Measurements from ENCODE around the gene BAIAP2L2. TPM values are rescaled to one million over a fixed set of nuclear protein-coding genes. Genes with fewer than 3 reads are reported as not detected.

The BAIAP2L2 gene
- total and polyA plus RNA-seq, 2 of the 4 experiments (the other 2 are of a cell fraction): 0.18 to 0.46 TPM

DNA sequence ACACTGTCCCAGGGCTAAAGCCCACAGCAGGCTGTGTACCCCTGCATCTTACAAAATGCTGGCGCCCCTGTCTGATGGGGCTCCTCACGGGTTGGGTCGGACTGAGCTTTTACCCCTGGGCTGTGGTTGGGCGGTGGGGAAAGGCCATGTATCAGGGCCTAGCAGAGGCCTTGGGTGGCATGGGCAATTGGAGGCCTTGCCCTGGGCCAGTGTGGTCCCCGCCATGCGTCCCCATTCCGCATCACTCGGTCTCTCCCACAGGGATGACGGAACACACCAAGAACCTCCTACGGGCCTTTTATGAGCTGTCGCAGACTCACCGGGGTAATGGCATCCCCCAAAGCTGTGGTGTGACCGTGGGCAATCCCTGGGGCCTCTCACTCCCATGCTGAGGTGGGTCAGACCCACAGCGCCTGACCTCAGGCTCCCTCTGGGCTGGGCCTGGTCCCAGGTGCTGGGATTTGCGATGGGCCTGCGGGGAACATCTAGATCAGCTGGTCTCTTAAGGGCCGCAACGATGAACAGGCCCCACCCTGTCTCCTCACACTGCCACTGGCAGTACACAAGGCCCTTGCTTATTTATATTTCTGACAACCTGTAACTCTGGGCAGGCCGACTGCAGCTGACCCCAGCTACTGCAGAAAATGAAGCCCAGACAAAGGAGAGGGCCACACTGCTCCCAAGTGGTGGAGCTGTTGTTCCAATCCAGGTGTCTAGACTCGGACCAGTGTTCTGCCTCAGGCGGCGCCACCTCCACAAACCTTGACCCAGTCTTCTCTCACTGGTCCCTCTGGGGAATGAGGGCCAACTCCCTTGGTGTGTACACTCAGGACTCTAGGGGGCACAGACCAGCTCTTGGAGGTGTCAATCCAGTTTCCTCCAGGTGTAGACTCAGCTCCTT lies 38.8 kb downstream of the BAIAP2L2 start:
- no peak for DNase-seq
- H3K27ac ChIP-seq (ENCODE audit: insufficient read depth, low read length): no peak overlapping the region
- no peaks in the 10 kb centered on the region for H4K20me1 ChIP-seq (ENCODE audit: insufficient read depth, low read length)
- H3K4me1 ChIP-seq (ENCODE audit: control insufficient read depth, insufficient read depth, low read length): no peaks in the 10 kb centered on the region
- ChIA-PET CTCF (no interaction called here), POLR2A (ENCODE audit: unreplicated experiment) (no interaction called here)
- H2BK15ac ChIP-seq (ENCODE audit: low read depth, low read length): no peak overlapping the region
- H3K23ac ChIP-seq (ENCODE audit: low read depth, low read length): no peak overlapping the region
- H3K9me3 ChIP-seq (ENCODE audit: control insufficient read depth, insufficient read depth, low read length): no peaks in the 10 kb centered on the region
- no peak overlapping the region for H4K5ac ChIP-seq (ENCODE audit: low read depth, low read length)
- intact Hi-C loops (cut with micrococcal nuclease) (loop anchor here (5.0 kb wide), 1 partner anchor 281 kb away; no protein-coding TSS in a partner anchor), dilution Hi-C loops (cut with HindIII; ENCODE audit: low sequenced_read_pairs, unreplicated experiment) (no loop called here), in situ Hi-C loops (cut with MboI; ENCODE audit: low sequenced_read_pairs) (no loop called here)
- H2AK9ac ChIP-seq (replicated peaks; ENCODE audit: low read depth, low read length, poor library complexity): no peak overlapping the region
- H3K27me3 ChIP-seq (ENCODE audit: control insufficient read depth, insufficient read depth, low read length): no peaks in the 10 kb centered on the region
- no TSS peak for BruUV-seq (replicated peaks)
- H4K8ac ChIP-seq (ENCODE audit: low read depth in 2 of 2, low read length in 2 of 2): no peak overlapping the region
- no peak overlapping the region for H2BK20ac ChIP-seq (ENCODE audit: low read depth, low read length)
- H3K79me1 ChIP-seq (ENCODE audit: low read depth in 1 of 2, low read length in 2 of 2): no peaks in the 10 kb centered on the region
- peaks cover 12% of the 10 kb centered on the region for H3K36me3 ChIP-seq (ENCODE audit: control insufficient read depth, insufficient read depth, low read length)
- 89% methylated on average over 8 of the region's 22 CpGs; no CpG with 5 or more reads in 1 of the 2 experiments for WGBS, 2 experiments (ENCODE audit: extremely low coverage in 2 of 2, insufficient read length in 1 of 2)
- H2AK5ac ChIP-seq (ENCODE audit: low read depth, low read length): no peak overlapping the region
- no peak overlapping the region for H3K4ac ChIP-seq (ENCODE audit: low read depth, low read length)
- H2BK5ac ChIP-seq (ENCODE audit: low read depth, low read length, poor library complexity, severe bottlenecking): no peak overlapping the region
- H3K56ac ChIP-seq (ENCODE audit: extremely low read depth, insufficient read depth, low read length): no peak overlapping the region
- H3K14ac ChIP-seq (replicated peaks; ENCODE audit: low read depth, low read length): no peak overlapping the region
- H3K4me3 ChIP-seq (ENCODE audit: insufficient read depth, low read depth, low read length): no peak overlapping the region
- no peak overlapping the region for H3K4me2 ChIP-seq (ENCODE audit: low read depth, low read length)
- no peak overlapping the region for H3K9ac ChIP-seq (ENCODE audit: low read depth, low read length)
- no peak for ATAC-seq (ENCODE audit: low read depth)
- H3K18ac ChIP-seq (ENCODE audit: low read depth, low read length): no peak overlapping the region
- H4K91ac ChIP-seq (ENCODE audit: insufficient read depth, low read depth, low read length): no peak overlapping the region
- no peaks in the 10 kb centered on the region for H3K9me1 ChIP-seq (ENCODE audit: insufficient read depth, low read length)
- no peak overlapping the region for H2AFZ ChIP-seq (replicated peaks; ENCODE audit: low read length, poor library complexity)
- H2BK120ac ChIP-seq (ENCODE audit: low read depth, low read length): no peak overlapping the region
- TF ChIP-seq, protein P1, sequence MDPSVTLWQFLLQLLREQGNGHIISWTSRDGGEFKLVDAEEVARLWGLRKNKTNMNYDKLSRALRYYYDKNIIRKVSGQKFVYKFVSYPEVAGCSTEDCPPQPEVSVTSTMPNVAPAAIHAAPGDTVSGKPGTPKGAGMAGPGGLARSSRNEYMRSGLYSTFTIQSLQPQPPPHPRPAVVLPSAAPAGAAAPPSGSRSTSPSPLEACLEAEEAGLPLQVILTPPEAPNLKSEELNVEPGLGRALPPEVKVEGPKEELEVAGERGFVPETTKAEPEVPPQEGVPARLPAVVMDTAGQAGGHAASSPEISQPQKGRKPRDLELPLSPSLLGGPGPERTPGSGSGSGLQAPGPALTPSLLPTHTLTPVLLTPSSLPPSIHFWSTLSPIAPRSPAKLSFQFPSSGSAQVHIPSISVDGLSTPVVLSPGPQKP (IDR thresholded peaks at IDR 0.05; ENCODE audit: borderline replicate concordance, low read depth, low read length): no peak
- no peak for TF ChIP-seq RAD21 (IDR thresholded peaks at IDR 0.05; ENCODE audit: low read length)
- no peak for TF ChIP-seq MXI1 (IDR thresholded peaks at IDR 0.05; ENCODE audit: borderline replicate concordance, low read depth, low read length)
- TF ChIP-seq FOS (IDR thresholded peaks at IDR 0.05; ENCODE audit: low read depth, low read length): no peak
- no peak for TF ChIP-seq NFE2L2 (IDR thresholded peaks at IDR 0.05; ENCODE audit: low read depth, low read length)
- TF ChIP-seq, protein P2, sequence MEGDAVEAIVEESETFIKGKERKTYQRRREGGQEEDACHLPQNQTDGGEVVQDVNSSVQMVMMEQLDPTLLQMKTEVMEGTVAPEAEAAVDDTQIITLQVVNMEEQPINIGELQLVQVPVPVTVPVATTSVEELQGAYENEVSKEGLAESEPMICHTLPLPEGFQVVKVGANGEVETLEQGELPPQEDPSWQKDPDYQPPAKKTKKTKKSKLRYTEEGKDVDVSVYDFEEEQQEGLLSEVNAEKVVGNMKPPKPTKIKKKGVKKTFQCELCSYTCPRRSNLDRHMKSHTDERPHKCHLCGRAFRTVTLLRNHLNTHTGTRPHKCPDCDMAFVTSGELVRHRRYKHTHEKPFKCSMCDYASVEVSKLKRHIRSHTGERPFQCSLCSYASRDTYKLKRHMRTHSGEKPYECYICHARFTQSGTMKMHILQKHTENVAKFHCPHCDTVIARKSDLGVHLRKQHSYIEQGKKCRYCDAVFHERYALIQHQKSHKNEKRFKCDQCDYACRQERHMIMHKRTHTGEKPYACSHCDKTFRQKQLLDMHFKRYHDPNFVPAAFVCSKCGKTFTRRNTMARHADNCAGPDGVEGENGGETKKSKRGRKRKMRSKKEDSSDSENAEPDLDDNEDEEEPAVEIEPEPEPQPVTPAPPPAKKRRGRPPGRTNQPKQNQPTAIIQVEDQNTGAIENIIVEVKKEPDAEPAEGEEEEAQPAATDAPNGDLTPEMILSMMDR (conservative IDR thresholded peaks at IDR 0.05; ENCODE audit: low read depth, low read length): no peak
- no peak for TF ChIP-seq MAFK (IDR thresholded peaks at IDR 0.05; ENCODE audit: low read depth, low read length)
- TF ChIP-seq RCOR1 (IDR thresholded peaks at IDR 0.05; ENCODE audit: insufficient replicate concordance, low read length): no peak
- no peak for TF ChIP-seq BHLHE40 (IDR thresholded peaks at IDR 0.05; ENCODE audit: low read depth, low read length)
- no peak for TF ChIP-seq RFX5 (IDR thresholded peaks at IDR 0.05; ENCODE audit: low read depth, low read length)
- no peak for TF ChIP-seq MAZ (IDR thresholded peaks at IDR 0.05; ENCODE audit: borderline replicate concordance, low read depth, low read length)
- no peak for TF ChIP-seq CEBPB (IDR thresholded peaks at IDR 0.05; ENCODE audit: low read depth, low read length)
- TF ChIP-seq, protein P3, sequence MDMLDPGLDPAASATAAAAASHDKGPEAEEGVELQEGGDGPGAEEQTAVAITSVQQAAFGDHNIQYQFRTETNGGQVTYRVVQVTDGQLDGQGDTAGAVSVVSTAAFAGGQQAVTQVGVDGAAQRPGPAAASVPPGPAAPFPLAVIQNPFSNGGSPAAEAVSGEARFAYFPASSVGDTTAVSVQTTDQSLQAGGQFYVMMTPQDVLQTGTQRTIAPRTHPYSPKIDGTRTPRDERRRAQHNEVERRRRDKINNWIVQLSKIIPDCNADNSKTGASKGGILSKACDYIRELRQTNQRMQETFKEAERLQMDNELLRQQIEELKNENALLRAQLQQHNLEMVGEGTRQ (IDR thresholded peaks at IDR 0.05; ENCODE audit: low read depth, low read length): no peak
- no peak for TF ChIP-seq CHD1 (IDR thresholded peaks at IDR 0.05; ENCODE audit: low read depth, low read length)

Data from IMR-90 (cell line).